Gastroesophageal sphincter (tissue), 3 donors: Measurements from ENCODE around the gene BSG.

Source experiments
- POLR2A ChIP-seq, 2 donors: fragments of 450-650 bp; IDR thresholded peaks; one replicate each; pipeline ENCODE4 v1.6.1; 2017; ENCODE audit warnings: antibody characterized with exemption in 2 of 2, mild to moderate bottlenecking in 2 of 2, moderate library complexity in 1 of 2
- TF ChIP-seq, protein P1 (sequence below), 4 experiments: fragments of 200-600 bp in 2 of 4; fragments of 450-650 bp in 2 of 4; sonication (generic) in 1 of 4; IDR thresholded peaks; one replicate each; pipeline ENCODE4 v1.5.1; 2017 to 2019; ENCODE audit warnings: antibody characterized with exemption in 4 of 4, mild to moderate bottlenecking in 2 of 4, moderate library complexity in 2 of 4

DNA sequence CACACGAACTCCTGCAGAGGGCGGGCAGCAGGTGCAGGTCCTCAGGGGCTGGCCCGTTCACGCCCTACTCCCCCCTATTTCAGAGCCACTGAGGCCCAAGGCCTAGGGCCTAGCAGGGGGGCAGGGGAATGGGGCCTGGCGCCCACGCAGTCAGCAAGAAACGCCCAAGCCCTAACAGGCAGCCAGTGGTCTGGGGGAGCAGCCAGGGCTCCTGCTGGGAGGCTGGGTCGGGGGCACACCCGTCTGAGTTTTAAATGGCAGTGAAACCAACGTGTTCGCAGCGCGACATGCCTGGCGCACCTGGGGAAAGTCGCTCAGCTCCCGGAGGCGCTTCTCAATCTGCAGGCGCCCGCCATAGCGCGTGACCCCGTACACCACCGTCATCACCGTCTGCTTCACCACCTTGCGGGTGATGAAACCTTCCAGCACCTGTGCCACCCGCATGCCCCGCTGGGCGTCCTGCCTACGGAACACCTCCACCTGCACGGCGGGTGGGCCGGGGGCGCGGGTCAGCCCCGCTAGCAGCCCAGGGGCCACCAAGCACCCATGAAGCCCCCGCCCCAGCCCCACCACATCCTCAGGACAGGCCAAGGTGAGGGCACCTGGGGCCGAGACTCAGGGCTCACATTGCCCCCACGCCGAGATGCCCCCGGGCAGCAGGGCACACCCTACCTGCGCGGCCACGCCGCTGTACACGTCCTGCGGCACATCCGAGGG, 47.0 kb downstream of the BSG start:
- TF ChIP-seq, protein P1, sequence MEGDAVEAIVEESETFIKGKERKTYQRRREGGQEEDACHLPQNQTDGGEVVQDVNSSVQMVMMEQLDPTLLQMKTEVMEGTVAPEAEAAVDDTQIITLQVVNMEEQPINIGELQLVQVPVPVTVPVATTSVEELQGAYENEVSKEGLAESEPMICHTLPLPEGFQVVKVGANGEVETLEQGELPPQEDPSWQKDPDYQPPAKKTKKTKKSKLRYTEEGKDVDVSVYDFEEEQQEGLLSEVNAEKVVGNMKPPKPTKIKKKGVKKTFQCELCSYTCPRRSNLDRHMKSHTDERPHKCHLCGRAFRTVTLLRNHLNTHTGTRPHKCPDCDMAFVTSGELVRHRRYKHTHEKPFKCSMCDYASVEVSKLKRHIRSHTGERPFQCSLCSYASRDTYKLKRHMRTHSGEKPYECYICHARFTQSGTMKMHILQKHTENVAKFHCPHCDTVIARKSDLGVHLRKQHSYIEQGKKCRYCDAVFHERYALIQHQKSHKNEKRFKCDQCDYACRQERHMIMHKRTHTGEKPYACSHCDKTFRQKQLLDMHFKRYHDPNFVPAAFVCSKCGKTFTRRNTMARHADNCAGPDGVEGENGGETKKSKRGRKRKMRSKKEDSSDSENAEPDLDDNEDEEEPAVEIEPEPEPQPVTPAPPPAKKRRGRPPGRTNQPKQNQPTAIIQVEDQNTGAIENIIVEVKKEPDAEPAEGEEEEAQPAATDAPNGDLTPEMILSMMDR (IDR thresholded peaks at IDR 0.05) = no peak
- no peak for TF ChIP-seq POLR2A (IDR thresholded peaks at IDR 0.05)
